Naive B cell (primary cell): ENCODE results near the gene PDZD8. TPM values are rescaled to one million over a fixed set of nuclear protein-coding genes. Genes with fewer than 3 reads are reported as not detected.
A peak's percentile ranks its signal among the peaks of the same experiment; 100 is the strongest.

Source experiments
- ATAC-seq, 2 donors: fragments of 150-1000 bp; cut with Tn5 transposase; 2 replicates each; pipeline ENCODE4 v1.10.0; 2021; ENCODE audit warnings: low read depth in 2 of 2, mild to moderate bottlenecking in 2 of 2, moderate library complexity in 2 of 2
- DNase-seq: peaks from one replicate; pipeline ENCODE4 v3.0.0; 2022
- H3K27ac Mint-ChIP-seq, 6 donors: one replicate each; pipeline ENCODE4 v1.8.0; 2020 to 2022; ENCODE audit warnings: mild to moderate bottlenecking in 6 of 6, mixed read lengths in 6 of 6, moderate library complexity in 5 of 6, inconsistent platforms in 2 of 6
- H3K27me3 Mint-ChIP-seq, 3 donors: one replicate each; pipeline ENCODE4 v1.8.0; 2021 to 2022; ENCODE audit warnings: mixed read lengths in 3 of 3, mild to moderate bottlenecking in 1 of 3
- H3K36me3 Mint-ChIP-seq, 2 donors: one replicate each; pipeline ENCODE4 v1.8.0; 2020 to 2022; ENCODE audit warnings: mixed read lengths in 2 of 2, inconsistent platforms in 1 of 2, mild to moderate bottlenecking in 1 of 2
- H3K4me1 Mint-ChIP-seq, 3 donors: one replicate each; pipeline ENCODE4 v1.8.0; 2020 to 2022; ENCODE audit warnings: mixed read lengths in 3 of 3, inconsistent platforms in 1 of 3, mild to moderate bottlenecking in 1 of 3, moderate library complexity in 1 of 3
- H3K4me3 Mint-ChIP-seq, 8 donors: one replicate each; pipeline ENCODE4 v1.8.0; 2020 to 2022; ENCODE audit warnings: mild to moderate bottlenecking in 8 of 8, mixed read lengths in 8 of 8, moderate library complexity in 8 of 8, inconsistent platforms in 2 of 8
- H3K9me3 Mint-ChIP-seq, 7 donors: one replicate each; pipeline ENCODE4 v1.8.0; 2020 to 2022; ENCODE audit warnings: mixed read lengths in 7 of 7, mild to moderate bottlenecking in 5 of 7, inconsistent platforms in 2 of 7, moderate library complexity in 1 of 7
- polyA plus RNA-seq, 6 donors: library from polyadenylated mRNA; unstranded; fragments of 300-500 nt; fragmentation: Illumina TruSeq; gene quantifications; one replicate each; pipeline ENCODE4 v1.2.3, GENCODE V29; 2021; ENCODE audit warnings: low read depth in 6 of 6

PDZD8 gene
- polyA plus RNA-seq, 6 donors from 2014 or later: 2.0 to 12.0 (median 6.5) TPM

DNA sequence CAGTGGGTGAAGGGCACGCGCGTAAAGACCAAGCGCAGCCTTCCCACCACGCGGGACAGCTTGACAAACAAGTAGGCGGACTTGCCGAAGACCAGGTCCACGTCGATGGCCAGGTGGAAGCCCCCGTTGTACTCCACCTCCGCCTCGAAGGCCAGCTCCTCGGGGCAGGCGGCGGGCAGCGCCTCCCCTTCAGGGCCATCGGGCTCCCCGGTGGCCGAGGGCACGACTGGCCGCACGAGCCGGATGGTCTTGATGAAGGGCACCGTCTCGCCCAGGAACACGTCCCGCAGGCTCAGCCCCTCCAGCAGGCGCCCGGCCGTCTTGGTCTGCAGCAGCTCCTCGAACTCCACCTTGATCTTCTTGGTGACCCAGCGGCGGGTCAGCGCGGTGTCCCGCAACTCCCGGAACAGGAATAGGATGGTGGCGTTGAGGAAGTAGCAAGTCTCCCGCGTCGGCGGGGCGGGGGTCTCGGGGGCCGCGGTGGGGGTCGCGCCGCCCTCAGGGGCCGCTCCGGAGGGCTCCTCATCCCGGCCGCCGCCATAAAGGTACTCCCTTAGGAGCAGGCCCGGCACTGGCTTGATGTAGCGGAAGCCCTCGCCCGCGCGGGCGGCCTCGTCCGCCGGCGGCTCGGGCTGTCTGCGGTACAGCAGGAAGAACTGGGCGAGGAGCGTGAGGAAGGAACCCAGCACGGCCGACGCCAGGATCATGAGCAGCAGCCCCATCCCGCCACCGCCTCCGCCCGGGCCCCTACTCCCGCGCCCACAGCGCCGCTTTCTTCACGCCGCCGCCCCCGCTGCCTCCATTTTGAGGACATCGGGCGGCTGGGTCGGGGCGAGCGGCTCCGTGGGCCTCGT is 507 bp downstream of the PDZD8 start:
- ATAC-seq (peak; percentile 42 to 46), DNase-seq (no peak)
- H3K4me3 Mint-ChIP-seq: peak overlapping the region; percentile 88 to 97 (median 95)
- peaks cover 16 to 21% (median 20%) of the 10 kb centered on the region in 3 donors for H3K27me3 Mint-ChIP-seq
- no peaks in the 10 kb centered on the region for H3K9me3 Mint-ChIP-seq
- peaks cover 21 to 43% (median 33%) of the 10 kb centered on the region in 3 donors for H3K4me1 Mint-ChIP-seq
- no peaks in the 10 kb centered on the region for H3K36me3 Mint-ChIP-seq
- peak overlapping the region; percentile 72 to 92 (median 89) for H3K27ac Mint-ChIP-seq

DNA sequence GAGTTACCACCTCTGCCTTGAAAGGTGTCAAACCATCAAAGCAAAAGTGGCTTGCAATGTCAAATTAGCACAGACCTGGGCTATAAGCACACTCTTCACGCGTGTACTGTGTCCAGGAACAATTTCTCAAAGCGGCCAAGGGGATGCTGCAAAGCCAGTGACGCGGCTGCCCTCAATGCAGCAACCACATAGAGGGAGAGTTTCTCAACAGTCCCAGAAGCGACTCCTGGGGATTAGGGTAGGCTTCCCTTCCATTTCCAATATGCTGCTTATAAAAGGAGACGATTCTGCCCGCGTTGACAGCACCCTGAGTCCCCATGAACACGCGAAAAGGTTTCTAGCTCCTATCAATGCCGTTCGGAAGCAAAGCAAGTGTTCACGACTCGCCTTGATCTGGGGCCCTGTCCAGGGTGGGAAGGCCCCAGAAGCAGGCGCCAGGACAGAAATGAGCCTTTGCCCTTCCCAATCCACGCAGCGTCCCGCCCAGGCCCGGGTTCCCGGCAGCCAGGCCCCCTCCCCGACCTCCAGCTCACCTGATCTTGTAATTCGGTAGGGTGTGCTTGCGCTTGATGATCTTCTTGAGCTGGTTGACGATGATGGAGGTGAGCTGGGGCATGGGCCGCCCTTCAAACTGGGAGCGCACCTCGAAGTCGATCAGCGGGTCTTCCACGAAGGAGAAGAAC is 1.3 kb downstream of the PDZD8 start:
- Mint-ChIP-seq H3K9me3 (no peaks in the 10 kb centered on the region), H3K27me3 (peaks cover 10 to 13% (median 12%) of the 10 kb centered on the region in 3 donors), H3K4me3 (peak overlapping the region; percentile 88 to 97 (median 95)), H3K36me3 (no peaks in the 10 kb centered on the region), H3K27ac (peak overlapping the region; percentile 72 to 89 (median 88)), H3K4me1 (peaks cover 26 to 48% (median 39%) of the 10 kb centered on the region in 3 donors)
- peak; percentile 23 for DNase-seq
- no peak for ATAC-seq

DNA sequence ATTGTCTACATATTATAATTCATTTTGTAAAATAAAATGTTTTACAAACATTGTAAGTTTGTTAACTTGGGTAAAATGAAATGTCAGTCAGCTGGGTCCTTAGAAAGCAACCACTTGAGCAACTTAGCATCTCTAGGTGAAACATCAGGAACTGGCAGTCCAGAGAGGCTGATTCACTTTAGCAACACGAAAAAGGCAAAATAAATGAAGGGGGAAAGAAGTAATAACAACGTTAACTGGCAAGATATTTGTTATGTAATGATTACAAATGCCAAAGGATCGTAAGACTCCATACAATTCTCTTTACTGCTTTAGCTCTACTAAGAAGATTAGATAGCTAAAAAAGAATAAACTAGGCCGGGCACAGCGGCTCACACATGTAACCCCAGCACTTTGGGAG is 5.0 kb downstream of the PDZD8 start:
- no peaks in the 10 kb centered on the region for H3K9me3 Mint-ChIP-seq
- H3K4me1 Mint-ChIP-seq: peaks cover 20 to 66% (median 50%) of the 10 kb centered on the region in 3 donors
- H3K27me3 Mint-ChIP-seq: no peaks in the 10 kb centered on the region
- ATAC-seq (no peak), DNase-seq (no peak)
- H3K36me3 Mint-ChIP-seq: no peaks in the 10 kb centered on the region
- peak overlapping the region in 1 of 6 donors; percentile 13 for H3K27ac Mint-ChIP-seq
- peak overlapping the region in 2 of 8 donors; percentile 3 to 66 for H3K4me3 Mint-ChIP-seq

DNA sequence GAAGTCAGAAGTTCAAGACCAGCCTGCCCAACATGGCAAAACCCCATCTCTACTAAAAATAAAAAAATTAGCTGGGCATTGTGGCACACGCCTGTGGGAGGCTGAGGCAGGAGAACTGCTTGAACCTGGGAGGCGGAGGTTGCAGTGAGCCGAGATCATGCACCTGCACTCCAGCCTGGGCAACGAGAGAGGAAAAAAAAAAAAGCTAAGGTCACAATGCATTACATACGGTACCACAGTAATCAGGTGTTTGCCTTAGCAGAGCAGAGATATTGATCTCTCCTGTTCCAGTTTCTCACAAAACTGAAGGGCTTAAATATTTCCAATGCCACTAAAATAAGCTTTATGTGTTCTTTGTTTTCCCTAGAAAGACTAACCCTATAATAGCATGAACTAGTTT is 7.5 kb downstream of the PDZD8 start:
- ATAC-seq (no peak), DNase-seq (no peak)
- peaks cover 26 to 72% (median 52%) of the 10 kb centered on the region in 3 donors for H3K4me1 Mint-ChIP-seq
- H3K27ac Mint-ChIP-seq: no peak overlapping the region
- H3K4me3 Mint-ChIP-seq: no peak overlapping the region
- H3K9me3 Mint-ChIP-seq: no peaks in the 10 kb centered on the region
- no peaks in the 10 kb centered on the region for H3K36me3 Mint-ChIP-seq
- H3K27me3 Mint-ChIP-seq: no peaks in the 10 kb centered on the region

DNA sequence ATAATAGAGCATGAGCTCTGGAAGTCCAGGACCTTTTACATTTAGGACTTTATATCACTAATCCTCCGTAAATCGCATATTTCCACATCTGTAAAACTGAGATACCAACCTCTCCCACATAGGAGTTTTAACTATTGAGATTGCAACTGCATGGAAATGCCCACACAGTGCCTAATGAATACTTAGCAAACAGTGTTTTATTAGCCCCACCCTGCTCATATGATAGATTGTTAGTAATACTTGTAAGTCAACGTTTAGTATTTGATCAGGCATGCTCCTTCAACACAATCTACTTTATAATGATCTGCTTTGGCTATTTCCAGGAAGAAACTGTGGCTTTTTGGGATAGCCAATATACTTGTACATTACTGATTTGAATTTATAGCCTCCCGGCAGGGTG is 8.5 kb downstream of the PDZD8 start:
- Mint-ChIP-seq H3K4me1 (peaks cover 21 to 63% (median 46%) of the 10 kb centered on the region in 3 donors), H3K36me3 (no peaks in the 10 kb centered on the region), H3K27ac (peak overlapping the region in 1 of 6 donors; percentile 3), H3K27me3 (no peaks in the 10 kb centered on the region), H3K9me3 (no peaks in the 10 kb centered on the region), H3K4me3 (no peak overlapping the region)
- no peak for ATAC-seq
- no peak for DNase-seq

DNA sequence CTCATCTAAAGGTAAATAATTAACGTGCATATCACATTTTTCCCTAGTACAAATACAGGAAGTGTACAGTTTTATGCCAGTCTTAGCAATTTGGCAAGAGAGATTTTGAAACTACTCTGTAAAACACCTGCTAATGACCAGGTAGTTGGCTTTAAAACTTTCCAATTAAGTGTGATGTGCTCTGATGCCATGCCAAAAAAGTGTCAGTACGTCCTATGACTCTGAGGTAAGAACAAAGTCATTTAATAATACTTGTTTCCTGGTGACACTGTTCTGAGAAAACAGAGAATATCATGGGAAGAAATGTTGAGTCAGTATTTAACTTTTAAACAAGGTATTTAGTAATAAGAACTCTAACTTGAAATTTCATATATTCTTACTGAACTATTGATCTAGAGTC is 9.6 kb downstream of the PDZD8 start:
- H3K4me3 Mint-ChIP-seq: no peak overlapping the region

DNA sequence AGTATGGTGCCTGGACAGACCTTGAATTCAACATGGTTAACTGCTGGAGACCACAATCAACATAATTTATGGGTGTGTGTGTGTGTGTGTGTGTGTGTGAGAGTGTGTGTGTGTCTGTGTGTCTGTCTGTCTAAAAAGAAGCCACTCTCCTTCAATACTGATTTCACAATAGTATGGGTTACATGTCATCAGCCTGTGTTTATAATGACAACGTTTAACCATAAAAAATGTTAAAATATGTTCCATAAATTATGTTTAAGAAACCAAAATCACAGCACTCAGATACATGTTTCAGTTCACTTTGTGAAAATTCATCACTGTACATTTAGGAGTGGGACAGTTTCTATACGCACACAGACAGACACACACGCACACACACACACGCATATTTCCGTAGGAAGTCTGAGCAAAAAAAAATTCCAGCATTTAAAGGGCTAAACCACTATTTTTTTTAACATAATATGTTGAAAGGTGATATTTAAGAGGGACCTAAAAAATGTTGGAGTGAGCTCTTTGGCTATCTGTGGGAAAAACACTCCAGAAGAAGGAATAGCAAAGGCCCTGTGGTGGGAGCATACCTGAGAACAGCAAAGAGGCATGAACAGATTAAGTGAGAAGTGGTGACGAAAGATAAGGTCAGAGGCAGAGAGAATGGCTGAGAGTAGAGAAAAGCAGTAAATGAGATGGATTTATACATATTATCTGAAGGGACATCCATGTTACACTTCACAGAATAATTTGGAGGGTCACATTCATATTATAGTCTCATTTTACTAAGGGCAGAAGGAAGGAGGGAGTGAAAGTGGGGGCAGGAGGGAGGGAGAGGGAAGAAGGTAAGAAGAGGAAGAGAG is 10.9 kb downstream of the PDZD8 start:
- H3K4me1 Mint-ChIP-seq: peaks cover 17 to 47% (median 41%) of the 10 kb centered on the region in 3 donors
- H3K9me3 Mint-ChIP-seq: no peaks in the 10 kb centered on the region
- H3K27ac Mint-ChIP-seq: peak overlapping the region in 2 of 6 donors; percentile 9 to 53
- no peaks in the 10 kb centered on the region for H3K27me3 Mint-ChIP-seq
- H3K4me3 Mint-ChIP-seq: peak overlapping the region in 2 of 8 donors; percentile 7 to 22
- DNase-seq: no peak
- H3K36me3 Mint-ChIP-seq: no peaks in the 10 kb centered on the region
- no peak for ATAC-seq

More for the DNA sequence above, 9.6 kb downstream of the PDZD8 start:
- Mint-ChIP-seq H3K27me3 (no peaks in the 10 kb centered on the region), H3K27ac (peak overlapping the region in 1 of 6 donors; percentile 41), H3K4me1 (peaks cover 17 to 54% (median 45%) of the 10 kb centered on the region in 3 donors), H3K36me3 (no peaks in the 10 kb centered on the region), H3K9me3 (no peaks in the 10 kb centered on the region)
- DNase-seq: no peak
- no peak for ATAC-seq

DNA sequence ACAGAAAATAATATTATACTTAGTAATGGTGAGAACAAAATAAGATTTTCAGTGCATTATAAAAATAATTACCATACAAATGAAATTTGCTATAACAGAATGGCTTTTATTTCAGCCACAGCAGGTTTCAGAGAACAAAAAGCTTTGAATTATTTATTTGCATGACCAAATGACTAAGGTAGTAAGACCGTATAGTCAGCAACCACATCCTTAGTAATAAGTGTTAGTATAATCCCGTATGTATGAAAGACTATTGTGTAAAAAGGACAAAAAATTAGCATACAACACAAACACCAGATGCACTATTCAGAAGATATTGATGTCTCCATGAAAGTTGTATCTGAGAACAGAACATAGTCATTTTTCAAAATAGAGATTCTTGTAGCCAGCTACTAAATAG is 12.2 kb downstream of the PDZD8 start:
- Mint-ChIP-seq H3K36me3 (no peaks in the 10 kb centered on the region), H3K4me3 (no peak overlapping the region), H3K9me3 (no peaks in the 10 kb centered on the region), H3K4me1 (peaks cover 20 to 44% (median 39%) of the 10 kb centered on the region in 3 donors), H3K27ac (no peak overlapping the region), H3K27me3 (no peaks in the 10 kb centered on the region)
- ATAC-seq: no peak
- no peak for DNase-seq

DNA sequence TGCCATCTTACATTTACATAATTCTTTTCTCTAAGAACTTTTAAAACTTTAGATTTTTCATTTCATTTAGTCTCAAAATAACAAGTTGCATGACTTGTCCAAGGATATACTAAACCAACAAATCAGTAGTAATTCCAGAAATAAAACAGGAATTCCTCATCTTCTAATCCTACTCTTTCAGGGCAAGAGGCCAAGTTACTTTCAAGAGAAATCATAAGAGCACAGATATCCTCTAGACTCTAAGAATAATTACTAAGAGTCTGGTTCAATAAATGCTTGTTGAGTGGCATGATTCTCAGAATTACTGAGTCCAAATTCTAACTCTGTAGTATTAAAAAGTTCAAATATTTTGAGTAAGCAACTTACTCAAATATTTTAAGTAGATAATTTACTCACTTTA is 12.9 kb downstream of the PDZD8 start:
- ATAC-seq: no peak
- Mint-ChIP-seq H3K9me3 (no peaks in the 10 kb centered on the region), H3K27ac (peak overlapping the region in 1 of 6 donors; percentile 12), H3K36me3 (no peaks in the 10 kb centered on the region), H3K4me1 (peaks cover 20 to 39% (median 37%) of the 10 kb centered on the region in 3 donors), H3K27me3 (no peaks in the 10 kb centered on the region), H3K4me3 (no peak overlapping the region)
- DNase-seq: no peak

DNA sequence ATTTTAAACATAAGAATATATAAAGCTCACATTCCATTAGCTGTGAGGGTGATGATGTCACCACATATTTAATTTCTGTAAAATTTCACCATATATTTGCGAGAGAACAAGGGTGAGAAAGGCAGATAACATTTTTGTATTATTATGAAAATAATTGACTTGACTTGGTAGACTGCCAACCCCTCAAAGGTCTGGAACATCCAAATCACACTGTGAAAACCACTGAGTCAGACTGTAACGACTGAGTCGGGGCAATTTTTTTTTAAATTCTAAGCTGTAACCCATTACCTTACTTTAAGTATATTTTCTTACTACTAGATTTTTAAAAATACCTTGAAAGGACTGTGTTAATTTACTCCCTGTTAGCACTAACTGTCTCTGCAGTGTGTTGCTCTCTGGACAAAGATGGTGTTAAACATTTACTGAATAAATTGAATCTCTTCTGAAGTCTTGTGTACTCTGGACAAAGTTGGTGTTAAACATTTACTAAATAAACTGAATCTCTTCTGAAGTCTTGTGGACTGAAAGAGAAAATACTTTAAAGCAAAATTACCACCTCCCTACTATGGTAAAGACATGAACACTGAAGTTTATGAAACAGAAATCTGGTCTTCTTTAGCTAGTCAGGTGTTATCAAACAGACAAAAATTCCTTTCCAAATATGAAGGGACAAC is 14.1 kb downstream of the PDZD8 start:
- ATAC-seq (no peak), DNase-seq (no peak)
- H3K27ac Mint-ChIP-seq: peak overlapping the region in 1 of 6 donors; percentile 74
- peaks cover 20 to 29% (median 27%) of the 10 kb centered on the region in 3 donors for H3K4me1 Mint-ChIP-seq
- no peaks in the 10 kb centered on the region for H3K27me3 Mint-ChIP-seq
- no peaks in the 10 kb centered on the region for H3K9me3 Mint-ChIP-seq
- H3K36me3 Mint-ChIP-seq: no peaks in the 10 kb centered on the region
- H3K4me3 Mint-ChIP-seq: no peak overlapping the region

DNA sequence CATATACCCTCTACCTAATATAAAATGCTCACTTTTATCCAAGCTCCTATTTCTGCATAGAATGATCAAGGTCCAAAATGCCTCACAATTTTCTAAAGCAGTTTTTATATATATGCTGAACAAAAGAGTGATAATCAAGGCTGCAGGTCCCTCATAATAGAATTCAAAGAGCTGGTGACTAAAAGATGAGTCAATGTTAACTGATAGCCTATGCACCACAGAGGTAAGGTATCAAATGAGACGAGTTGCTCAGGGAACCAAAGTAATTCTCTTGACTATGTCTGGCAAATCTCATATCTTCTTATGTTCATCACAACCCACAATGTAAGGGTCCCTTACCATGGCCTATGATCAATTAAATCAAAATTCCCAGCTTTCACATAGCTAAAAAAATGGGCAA is 15.2 kb downstream of the PDZD8 start:
- H3K9me3 Mint-ChIP-seq: no peaks in the 10 kb centered on the region
- no peaks in the 10 kb centered on the region for H3K36me3 Mint-ChIP-seq
- no peak for ATAC-seq
- no peak overlapping the region for H3K4me3 Mint-ChIP-seq
- H3K4me1 Mint-ChIP-seq: peaks cover 24 to 27% (median 27%) of the 10 kb centered on the region in 3 donors
- no peak for DNase-seq
- no peak overlapping the region for H3K27ac Mint-ChIP-seq
- H3K27me3 Mint-ChIP-seq: no peaks in the 10 kb centered on the region

DNA sequence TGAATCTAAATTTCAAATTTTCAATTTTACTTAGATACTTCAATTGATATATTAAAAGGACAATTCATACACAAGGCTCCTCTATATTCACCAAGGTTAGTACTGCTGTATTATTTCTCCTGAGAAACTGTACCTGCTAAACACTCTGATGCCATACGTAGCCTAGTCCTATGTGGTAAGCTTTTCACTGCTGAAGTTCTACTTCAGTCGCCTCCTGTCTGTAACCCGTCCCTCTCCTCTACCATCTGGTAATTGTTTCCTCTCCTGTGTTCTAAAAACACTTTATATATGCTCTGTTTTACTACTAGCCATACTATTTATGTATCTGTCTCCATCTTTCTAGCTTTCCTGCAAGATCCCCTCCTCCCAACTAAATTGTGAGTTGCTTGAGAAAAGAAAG is 20.2 kb downstream of the PDZD8 start:
- ATAC-seq: no peak
- no peak overlapping the region for H3K4me3 Mint-ChIP-seq
- H3K36me3 Mint-ChIP-seq: no peaks in the 10 kb centered on the region
- H3K4me1 Mint-ChIP-seq: peaks cover 41 to 43% (median 42%) of the 10 kb centered on the region in 3 donors
- H3K27me3 Mint-ChIP-seq: no peaks in the 10 kb centered on the region
- H3K9me3 Mint-ChIP-seq: no peaks in the 10 kb centered on the region
- H3K27ac Mint-ChIP-seq: peak overlapping the region in 1 of 6 donors; percentile 23
- DNase-seq: no peak
